HEK293T (cell line): Measurements from ENCODE around the gene TFIP11.

Experiments
- CTCF ChIA-PET: fragments of 350-600 bp; formaldehyde crosslinking; extraction: SDS; loops from one replicate; lab custom pipeline; 2021; ENCODE audit warnings: antibody characterized with exemption, inconsistent platforms; lab: Yijun Ruan, JAX
- POLR2A ChIA-PET: fragments of 350-600 bp; formaldehyde crosslinking; extraction: SDS; loops from one replicate; lab custom pipeline; 2020; ENCODE audit warnings: antibody characterized with exemption, inconsistent platforms; lab: Yijun Ruan, JAX
- DNase-seq: peaks from one replicate; pipeline ENCODE4 v3.0.0; 2012; ENCODE audit warnings: mixed read lengths; ENCODE audit errors: extremely low spot score
- ARNT ChIP-seq: fragments of 450-650 bp; IDR thresholded peaks from 2 replicates; pipeline ENCODE4 v1.6.1; 2017; ENCODE audit warnings: mild to moderate bottlenecking
- BHLHE40 ChIP-seq: fragments of 450-650 bp; IDR thresholded peaks from 2 replicates; pipeline ENCODE4 v1.6.1; 2016; ENCODE audit warnings: mild to moderate bottlenecking, moderate library complexity, borderline replicate concordance
- CTBP1 ChIP-seq: fragments of 450-650 bp; IDR thresholded peaks from 2 replicates; pipeline ENCODE4 v1.6.1; 2016; ENCODE audit warnings: borderline replicate concordance
- ELF4 ChIP-seq: fragments of 450-650 bp; IDR thresholded peaks from 2 replicates; pipeline ENCODE4 v1.6.1; 2017; ENCODE audit warnings: antibody characterized with exemption
- FOXA1 ChIP-seq: fragments of 450-650 bp; IDR thresholded peaks from 2 replicates; pipeline ENCODE4 v1.6.1; 2016; ENCODE audit warnings: mild to moderate bottlenecking
- FOXK2 ChIP-seq: fragments of 450-650 bp; IDR thresholded peaks from 2 replicates; pipeline ENCODE4 v1.6.1; 2016; ENCODE audit warnings: mild to moderate bottlenecking
- FOXM1 ChIP-seq: fragments of 450-650 bp; IDR thresholded peaks from 2 replicates; pipeline ENCODE4 v1.6.1; 2017; ENCODE audit warnings: mild to moderate bottlenecking, borderline replicate concordance
- HDGF ChIP-seq: fragments of 450-650 bp; IDR thresholded peaks from 2 replicates; pipeline ENCODE4 v1.6.1; 2017; ENCODE audit warnings: antibody characterized with exemption, borderline replicate concordance
- L3MBTL2 ChIP-seq: fragments of 450-650 bp; conservative IDR thresholded peaks from 2 replicates; pipeline ENCODE4 v1.6.1; 2016; ENCODE audit warnings: mild to moderate bottlenecking
- LEF1 ChIP-seq: fragments of 450-650 bp; IDR thresholded peaks from 2 replicates; pipeline ENCODE4 v1.6.1; 2017; ENCODE audit warnings: mild to moderate bottlenecking, borderline replicate concordance
- NFRKB ChIP-seq: fragments of 450-650 bp; IDR thresholded peaks from 2 replicates; pipeline ENCODE4 v1.6.1; 2016; ENCODE audit warnings: mild to moderate bottlenecking, moderate library complexity
- SP1 ChIP-seq: fragments of 450-650 bp; IDR thresholded peaks from 2 replicates; pipeline ENCODE4 v1.6.1; 2017
- SUZ12 ChIP-seq: fragments of 450-650 bp; IDR thresholded peaks from 2 replicates; pipeline ENCODE4 v1.6.1; 2016; ENCODE audit warnings: mild to moderate bottlenecking
- TARDBP ChIP-seq: fragments of 450-650 bp; IDR thresholded peaks from 2 replicates; pipeline ENCODE4 v1.6.1; 2016
- ZNF384 ChIP-seq: fragments of 450-650 bp; IDR thresholded peaks from 2 replicates; pipeline ENCODE4 v1.6.1; 2016
- TF ChIP-seq, protein P1 (sequence below): fragments of 450-650 bp; IDR thresholded peaks from 2 replicates; pipeline ENCODE4 v1.6.1; 2016

TFIP11 gene

DNA sequence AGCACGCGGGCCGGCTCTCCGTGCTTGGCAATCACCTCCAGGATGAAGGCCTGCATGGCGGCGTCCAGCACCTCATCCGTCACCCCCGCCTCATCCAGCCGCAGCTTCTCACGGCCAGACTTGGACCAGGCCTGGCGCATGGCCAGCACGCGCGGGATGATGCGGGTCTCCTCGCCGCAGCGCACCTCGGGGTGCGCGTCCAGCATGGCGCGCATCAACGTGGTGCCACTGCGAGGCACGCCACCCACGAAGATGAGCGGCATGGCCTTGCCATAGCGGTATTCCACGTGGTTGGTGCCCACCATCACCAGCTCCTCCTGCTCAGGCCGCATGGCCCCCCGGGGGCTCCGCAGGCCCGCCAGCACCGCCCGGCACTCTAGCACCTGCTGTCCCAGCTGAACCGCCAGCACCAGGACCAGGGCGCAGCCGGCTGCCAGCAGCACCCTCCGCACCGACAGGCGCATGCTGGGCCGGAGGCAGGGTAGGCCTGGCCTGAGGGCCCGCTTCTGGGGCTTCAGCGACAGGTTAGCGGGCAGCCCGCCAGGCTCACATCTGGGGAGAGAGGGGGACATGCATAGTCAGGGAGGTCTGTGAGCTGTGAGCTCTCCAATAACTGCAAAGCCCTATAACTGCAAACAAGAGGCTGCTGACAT is 29.0 kb upstream of the TFIP11 start:
- ChIA-PET POLR2A (no interaction called here), CTCF (no interaction called here)
- DNase-seq: no peak
- TF ChIP-seq CTBP1 (no peak), NFRKB (no peak), ELF4 (no peak), ZNF384 (no peak), FOXA1 (no peak), SUZ12 (no peak), BHLHE40 (no peak), LEF1 (no peak), HDGF (no peak), TARDBP (no peak), FOXK2 (no peak), ARNT (no peak), L3MBTL2 (no peak), SP1 (no peak), FOXM1 (no peak)
- TF ChIP-seq, protein P1, sequence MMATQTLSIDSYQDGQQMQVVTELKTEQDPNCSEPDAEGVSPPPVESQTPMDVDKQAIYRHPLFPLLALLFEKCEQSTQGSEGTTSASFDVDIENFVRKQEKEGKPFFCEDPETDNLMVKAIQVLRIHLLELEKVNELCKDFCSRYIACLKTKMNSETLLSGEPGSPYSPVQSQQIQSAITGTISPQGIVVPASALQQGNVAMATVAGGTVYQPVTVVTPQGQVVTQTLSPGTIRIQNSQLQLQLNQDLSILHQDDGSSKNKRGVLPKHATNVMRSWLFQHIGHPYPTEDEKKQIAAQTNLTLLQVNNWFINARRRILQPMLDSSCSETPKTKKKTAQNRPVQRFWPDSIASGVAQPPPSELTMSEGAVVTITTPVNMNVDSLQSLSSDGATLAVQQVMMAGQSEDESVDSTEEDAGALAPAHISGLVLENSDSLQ: no peak

DNA sequence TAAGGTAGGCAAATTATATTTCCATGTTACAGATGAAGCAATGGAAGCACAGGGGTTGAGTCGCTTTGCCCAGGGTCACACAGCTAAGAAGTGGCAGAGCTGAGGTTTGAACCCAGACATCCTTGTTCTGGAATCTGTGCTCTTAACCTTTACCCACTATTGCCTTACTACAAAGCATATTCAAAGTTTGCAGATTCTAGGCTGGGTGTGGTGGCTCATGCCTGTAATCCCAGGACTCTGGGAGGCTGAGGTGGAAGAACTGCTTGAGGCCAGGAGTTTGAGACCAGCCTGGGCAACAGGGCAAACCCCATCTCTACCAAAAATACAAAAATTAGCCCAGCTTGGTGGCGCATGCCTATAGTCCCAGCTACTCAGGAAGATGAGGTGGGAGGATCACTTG is 27.8 kb upstream of the TFIP11 start:
- POLR2A ChIA-PET: no interaction called here
- DNase-seq: no peak
- TF ChIP-seq FOXM1: no peak
- TF ChIP-seq TARDBP: no peak
- no peak for TF ChIP-seq LEF1
- no peak for TF ChIP-seq ELF4
- no peak for TF ChIP-seq BHLHE40
- no peak for TF ChIP-seq ZNF384
- no peak for TF ChIP-seq NFRKB
- TF ChIP-seq FOXA1: no peak
- CTCF ChIA-PET: no interaction called here

DNA sequence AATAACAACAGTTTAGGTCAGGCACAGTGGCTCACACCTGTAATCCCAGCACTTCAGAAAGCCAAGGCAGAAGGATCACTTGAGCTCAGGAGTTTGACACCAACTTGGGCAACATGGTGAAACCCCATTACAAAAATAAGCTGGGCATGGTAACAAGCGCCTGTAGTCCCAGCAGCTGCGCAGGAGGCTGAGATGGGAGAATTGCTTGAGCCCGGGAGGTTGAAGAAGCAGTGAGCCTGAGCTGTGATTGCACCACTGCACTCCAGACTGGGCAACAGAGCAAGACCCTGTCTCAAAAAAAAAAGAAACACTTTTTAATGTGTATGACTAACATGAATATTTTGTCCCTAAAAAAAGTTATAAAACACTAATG is 24.5 kb upstream of the TFIP11 start:
- CTCF ChIA-PET: no interaction called here
- no peak for TF ChIP-seq FOXK2
- no peak for TF ChIP-seq HDGF
- no peak for DNase-seq
- POLR2A ChIA-PET: no interaction called here

DNA sequence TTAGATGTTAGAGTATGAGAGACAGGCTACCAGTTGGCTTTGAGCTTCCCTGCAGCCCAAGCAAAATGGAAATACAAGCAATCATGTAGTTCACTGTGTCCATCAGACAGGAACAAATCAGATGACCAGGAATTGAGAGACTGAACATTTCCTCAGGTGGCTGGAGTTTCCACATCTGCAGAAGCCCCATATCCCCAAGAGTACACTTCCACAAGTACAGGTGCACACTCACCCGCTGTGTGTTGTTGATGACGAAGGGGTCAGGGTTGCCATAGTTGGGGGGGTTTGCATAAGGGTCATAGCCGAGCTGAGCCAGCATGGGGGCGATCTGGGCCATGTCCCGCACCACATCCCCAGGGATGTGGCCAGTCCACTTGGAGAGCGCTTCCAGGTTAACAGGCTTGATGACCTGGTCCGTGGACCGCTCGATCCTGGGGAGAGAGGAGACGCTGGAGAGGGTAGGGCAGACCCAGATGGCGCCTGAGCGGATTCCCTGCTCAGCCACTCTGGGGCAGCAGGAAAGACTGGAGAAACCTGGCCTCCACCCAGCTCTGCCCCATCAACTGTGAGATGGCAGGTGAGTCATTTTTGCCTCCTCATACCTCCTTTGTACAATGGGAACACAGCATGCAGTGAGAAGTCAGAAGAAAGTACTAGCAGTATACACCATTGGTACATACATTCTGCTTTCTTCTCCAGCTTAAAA is 23.9 kb upstream of the TFIP11 start:
- no peak for DNase-seq
- CTCF ChIA-PET: no interaction called here
- POLR2A ChIA-PET: no interaction called here
- no peak for TF ChIP-seq ELF4
- no peak for TF ChIP-seq SUZ12
- no peak for TF ChIP-seq CTBP1
- TF ChIP-seq ARNT: no peak
- TF ChIP-seq L3MBTL2: no peak

DNA sequence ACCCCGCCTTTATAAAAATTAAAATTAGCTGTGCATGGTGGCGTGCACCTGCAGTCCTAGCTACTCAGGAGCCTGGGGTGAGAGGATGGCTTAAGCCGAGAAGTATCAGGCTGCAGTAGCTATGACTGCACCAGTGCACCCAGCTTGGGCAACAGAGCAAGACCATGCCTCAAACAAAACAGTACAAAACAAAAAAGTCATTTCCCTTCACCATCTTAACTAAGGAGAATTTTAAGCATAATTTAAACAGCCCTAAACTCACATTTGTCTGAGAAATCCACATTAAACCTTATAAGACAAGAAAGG is 23.3 kb upstream of the TFIP11 start:
- ChIA-PET POLR2A (no interaction called here), CTCF (no interaction called here)
- no peak for DNase-seq
- TF ChIP-seq CTBP1: no peak
- TF ChIP-seq, protein P1: no peak
- TF ChIP-seq FOXM1: no peak
- no peak for TF ChIP-seq FOXA1
- no peak for TF ChIP-seq SP1
- TF ChIP-seq L3MBTL2: no peak
- no peak for TF ChIP-seq SUZ12
- TF ChIP-seq FOXK2: no peak
- TF ChIP-seq ARNT: no peak
- TF ChIP-seq BHLHE40: no peak
- no peak for TF ChIP-seq ELF4
- TF ChIP-seq ZNF384: no peak
- TF ChIP-seq HDGF: no peak
- TF ChIP-seq NFRKB: no peak

DNA sequence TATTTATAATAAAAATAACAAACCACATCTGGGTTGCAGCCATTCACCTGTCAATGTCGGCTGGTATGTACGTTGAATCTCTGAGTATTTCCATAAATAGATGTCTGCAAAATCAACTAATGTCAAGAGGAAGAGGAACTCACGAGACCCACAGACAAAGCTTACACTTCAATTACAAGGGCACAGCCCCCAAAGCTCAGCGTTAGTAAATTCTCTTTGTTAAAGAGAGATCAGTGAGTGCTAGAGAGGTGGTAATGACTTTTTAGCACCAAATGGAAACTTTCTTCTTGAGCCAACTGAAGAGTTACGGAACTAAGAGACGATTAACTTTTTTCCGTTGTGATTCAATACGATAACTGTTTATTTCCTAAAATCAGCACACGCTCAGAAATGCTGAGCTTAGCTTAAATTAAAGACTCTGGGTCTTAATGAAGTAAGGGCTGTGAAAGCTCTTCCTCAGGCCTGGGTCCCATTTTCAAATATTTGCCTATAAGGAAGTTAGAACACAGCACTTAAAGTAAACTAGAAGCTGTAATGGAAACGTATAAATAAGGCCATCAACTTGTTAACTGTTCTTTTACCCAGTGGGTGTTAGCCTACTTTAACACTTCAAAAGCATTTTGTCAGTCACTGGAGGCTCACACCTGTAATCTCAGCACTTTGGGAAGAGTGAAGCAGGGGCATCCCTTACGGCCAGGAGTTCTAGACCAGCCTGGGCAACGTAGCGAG is 22.8 kb upstream of the TFIP11 start:
- DNase-seq: no peak
- ChIA-PET POLR2A (no interaction called here), CTCF (no interaction called here)
- TF ChIP-seq L3MBTL2 (no peak), NFRKB (no peak), ZNF384 (no peak), FOXK2 (no peak), CTBP1 (no peak), ARNT (no peak), BHLHE40 (no peak), SUZ12 (no peak), ELF4 (no peak), FOXM1 (no peak), HDGF (no peak)
- TF ChIP-seq, protein P1: no peak
